HG03460 (cell line): ENCODE results near the gene TYW1.
"Not testable (repeated sequence)": the region's sequence is repeated elsewhere in the genome, so short reads cannot be mapped to it uniquely, and the experiment has no call there.

ENCODE experiments used
- ATAC-seq: cut with Tn5 transposase; IDR thresholded peaks from one replicate; pipeline ENCODE4 v1.9.1; 2021; ENCODE audit not compliant: unreplicated experiment

Gene TYW1

DNA sequence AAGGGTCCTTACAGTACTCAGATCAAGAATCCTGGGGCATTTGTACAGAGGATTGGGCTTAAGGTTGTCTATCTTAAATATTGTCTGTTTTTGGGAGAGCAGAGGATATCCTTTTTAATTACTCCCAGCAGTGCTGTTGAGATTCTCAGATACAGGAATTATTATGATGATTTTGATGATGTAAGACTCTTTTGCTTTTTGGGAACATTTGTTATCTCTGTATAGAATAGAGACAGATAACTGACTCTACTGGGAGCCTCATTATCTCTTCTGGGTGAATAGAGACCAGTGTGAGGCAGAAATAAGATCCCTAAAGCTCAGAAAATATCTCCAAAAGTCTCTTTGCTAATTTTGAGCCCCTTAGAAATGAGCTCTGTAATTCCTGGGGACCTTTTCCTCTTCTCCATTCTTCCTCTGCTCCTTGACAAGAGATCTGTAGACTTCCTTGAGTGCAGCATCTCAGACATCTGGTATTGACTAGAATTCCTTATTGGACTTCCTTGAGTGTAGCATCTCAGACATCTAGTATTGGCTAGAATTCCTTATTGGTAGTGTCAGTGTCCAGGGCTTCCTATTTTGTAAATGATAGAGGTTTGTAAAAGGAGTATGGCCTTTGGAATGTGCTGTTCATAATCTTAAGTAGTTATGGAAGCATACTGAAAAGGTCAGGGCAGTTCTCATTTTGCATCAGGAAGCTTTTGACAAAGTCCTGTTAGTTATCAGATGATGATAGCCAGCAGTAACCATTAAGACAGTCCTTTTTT is 118.0 kb downstream of the TYW1 start:
- not testable (repeated sequence) for ATAC-seq

DNA sequence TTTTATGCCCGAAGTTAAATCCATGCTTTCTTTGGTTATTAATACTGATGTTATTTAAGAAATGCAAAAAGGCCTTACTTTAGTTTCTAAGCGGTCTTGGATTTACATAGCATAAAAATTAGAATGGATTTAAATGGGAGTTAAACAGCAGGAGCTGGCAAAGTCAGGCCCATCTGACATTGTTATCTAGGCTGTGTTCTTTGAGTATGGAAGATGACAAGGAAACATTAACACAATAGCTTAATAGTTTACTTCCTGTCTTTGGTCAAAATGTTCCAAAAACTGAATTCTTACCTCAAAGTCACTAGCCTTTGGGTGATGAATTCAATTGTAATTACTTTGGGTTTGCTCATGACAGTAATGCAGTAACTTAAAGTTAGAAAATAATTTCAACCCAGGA is 123.9 kb downstream of the TYW1 start:
- not testable (repeated sequence) for ATAC-seq

- not testable (repeated sequence) for ATAC-seq
These were observed 131.6 kb downstream of the TYW1 start for GRCh38 chr7:67128257-67128656.

- ATAC-seq: not testable (repeated sequence)
These were observed 134.1 kb downstream of the TYW1 start for GRCh38 chr7:67130766-67131165.

DNA sequence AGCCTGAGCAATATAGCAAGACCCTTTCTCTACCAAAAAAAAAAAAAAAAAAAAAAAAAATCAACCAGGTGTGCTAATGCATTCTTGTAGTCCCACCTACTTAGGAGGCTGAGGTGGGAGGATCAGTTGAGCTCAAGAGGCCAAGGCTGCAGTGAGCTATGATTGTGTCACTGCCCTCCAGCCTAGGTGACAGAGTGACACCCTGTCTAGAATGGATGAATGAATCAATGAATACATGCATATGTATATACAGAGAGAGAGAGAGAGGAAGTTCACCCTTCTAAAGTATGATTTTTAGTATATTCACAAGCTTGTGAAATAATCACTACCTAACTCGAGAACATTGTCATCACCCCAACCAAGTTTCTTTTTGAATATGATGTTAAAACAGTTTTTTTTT is 138.3 kb downstream of the TYW1 start:
- not testable (repeated sequence) for ATAC-seq

- ATAC-seq: not testable (repeated sequence)
These were observed 139.2 kb downstream of the TYW1 start for GRCh38 chr7:67135617-67136486.

DNA sequence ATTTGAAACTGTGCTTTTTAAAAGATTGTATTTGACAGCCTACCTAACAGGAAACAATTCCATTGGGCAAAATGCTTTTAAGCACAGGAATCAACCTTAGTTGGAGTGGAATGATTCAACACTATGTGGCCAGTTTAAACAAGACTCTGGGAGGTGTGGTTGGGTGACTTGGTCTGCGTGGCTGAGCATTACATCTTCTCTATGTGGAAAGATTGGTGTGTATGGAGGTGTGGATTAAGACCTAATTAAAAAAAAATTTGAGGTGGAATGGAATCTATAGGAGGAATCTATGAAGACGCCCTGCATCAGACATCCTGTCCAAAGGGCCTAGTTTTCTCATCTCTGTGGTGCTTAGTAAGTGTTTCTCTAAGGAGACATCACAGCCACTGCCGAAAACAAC is 140.9 kb downstream of the TYW1 start:
- not testable (repeated sequence) for ATAC-seq

DNA sequence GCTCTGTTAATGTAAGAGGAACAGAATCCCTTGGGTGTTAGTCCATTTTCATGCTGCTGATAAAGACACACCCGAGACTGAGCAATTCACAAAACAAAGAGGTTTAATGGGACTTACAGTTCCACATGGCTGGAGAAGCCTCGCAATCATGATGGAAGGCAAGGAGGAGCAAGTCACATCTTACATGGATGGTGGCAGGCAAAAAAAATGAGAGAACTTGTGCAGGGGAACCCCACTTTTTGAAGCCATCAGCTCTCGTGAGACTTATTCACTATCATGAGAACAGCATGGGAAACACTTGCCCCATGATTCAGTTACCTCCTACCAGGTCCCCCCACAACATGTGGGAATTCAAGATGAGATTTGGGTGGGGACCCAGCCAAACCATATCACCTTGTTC is 143.2 kb downstream of the TYW1 start:
- ATAC-seq: not testable (repeated sequence)

GRCh38 chr7:67141001-67141400 is 144.4 kb downstream of the TYW1 start:
- ATAC-seq: not testable (repeated sequence)

- not testable (repeated sequence) for ATAC-seq
These were observed 146.6 kb downstream of the TYW1 start for GRCh38 chr7:67143091-67143786.

GRCh38 chr7:67145581-67146193 is 149.1 kb downstream of the TYW1 start:
- not testable (repeated sequence) for ATAC-seq

- not testable (repeated sequence) for ATAC-seq
These were observed 152.5 kb downstream of the TYW1 start for GRCh38 chr7:67149131-67149530.

- ATAC-seq: not testable (repeated sequence)
These were observed 157.7 kb downstream of the TYW1 start for GRCh38 chr7:67154374-67154773.

DNA sequence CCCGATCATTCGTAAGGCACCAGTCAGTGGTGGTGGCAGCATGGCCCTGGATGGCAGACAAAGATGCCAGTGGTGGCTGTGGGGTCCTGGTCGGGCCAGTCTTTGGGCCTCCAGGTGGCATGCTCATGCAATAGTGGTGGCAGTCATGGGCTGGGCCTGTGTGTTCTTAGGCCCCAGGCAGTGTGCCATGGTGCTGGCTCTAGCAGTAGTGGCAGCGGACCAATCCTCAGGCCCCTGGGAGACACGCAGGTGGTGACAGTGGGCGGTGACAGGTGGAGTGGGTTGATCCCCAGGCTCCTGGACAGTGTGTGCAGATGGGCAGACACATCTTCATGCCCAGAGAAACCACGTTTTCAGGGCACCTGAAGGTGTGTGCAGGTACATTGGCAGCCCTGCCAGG is 159.4 kb downstream of the TYW1 start:
- ATAC-seq: not testable (repeated sequence)

DNA sequence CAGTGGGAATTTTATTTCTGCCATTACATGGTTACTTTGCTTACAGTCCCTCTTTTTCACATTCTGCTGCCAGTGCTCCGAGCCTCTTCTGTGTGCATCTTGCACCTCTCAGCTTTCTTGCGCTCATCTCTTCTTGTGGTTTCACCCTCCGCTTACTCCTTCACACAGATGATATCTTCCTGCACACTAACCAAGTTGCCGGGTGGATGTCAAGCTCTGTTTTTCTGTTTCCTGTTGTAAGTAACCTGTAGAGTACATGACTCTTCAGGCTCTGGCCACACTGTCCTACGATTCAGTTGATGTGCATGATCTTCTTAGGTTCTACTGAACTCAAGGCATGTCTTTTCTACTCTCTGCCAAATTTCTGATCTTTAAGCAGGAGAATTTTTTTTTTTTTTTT is 166.7 kb downstream of the TYW1 start:
- peak; percentile 89 for ATAC-seq

GRCh38 chr7:67171151-67171550 is 174.5 kb downstream of the TYW1 start:
- ATAC-seq: peak; percentile 85

DNA sequence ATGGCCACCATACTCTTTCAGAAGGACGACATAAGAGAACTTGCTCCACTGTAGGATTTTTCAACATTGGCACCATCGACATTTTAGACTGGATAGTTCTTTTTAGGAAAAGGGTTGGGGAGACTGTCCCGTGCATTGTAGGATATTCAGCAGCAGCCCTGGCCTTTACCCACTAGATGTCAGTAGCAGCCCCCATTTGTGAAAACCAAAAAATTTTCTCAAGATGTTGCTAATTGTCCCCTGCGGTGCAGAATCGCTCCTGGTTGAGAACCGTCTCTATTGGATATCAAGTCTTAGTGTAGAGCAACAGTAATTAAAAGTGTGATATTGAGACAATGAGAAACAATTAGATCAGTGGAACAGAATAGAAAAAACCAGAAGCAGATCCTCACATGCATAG is 180.1 kb downstream of the TYW1 start:
- ATAC-seq: not testable (repeated sequence)

- not testable (repeated sequence) for ATAC-seq
These were observed 182.5 kb downstream of the TYW1 start for GRCh38 chr7:67178915-67179688.

DNA sequence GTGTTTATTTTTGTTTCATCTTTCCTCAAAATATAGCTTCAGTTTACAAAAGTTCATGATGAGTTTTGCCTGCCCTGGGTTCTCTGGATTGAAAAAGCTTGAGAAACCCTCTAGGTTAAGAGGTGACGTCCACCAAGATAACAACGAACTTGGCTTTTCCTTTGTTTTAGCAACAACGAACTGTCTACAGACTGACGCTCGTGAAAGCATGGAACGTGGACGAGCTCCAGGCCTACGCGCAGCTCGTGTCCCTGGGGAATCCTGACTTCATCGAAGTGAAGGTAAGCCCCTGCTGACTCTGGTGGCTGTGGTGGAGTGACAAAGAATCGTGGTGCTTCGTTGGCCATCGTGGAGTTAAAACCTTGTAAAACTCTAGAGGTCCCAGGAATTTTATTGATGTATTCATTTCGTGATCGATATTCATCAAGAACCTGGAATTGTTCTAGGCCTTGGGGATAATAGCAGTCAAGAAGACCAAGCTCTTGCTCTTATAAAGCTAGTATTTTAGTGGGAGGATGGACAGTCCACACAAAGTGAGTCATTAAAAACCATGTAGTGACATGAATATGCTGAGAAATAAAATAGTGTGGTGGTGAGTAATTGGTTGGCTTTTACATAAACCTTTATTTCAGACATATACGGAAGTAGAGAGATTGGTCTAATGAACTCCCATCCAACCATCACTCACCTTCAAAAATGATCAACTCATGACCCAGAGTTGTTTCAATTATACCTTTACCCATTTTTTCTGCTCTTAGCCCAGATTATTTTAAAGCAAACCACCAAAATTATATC is 186.5 kb downstream of the TYW1 start:
- ATAC-seq: not testable (repeated sequence)
